ENCODE data around the gene SFXN3. TPM values are rescaled to one million over a fixed set of nuclear protein-coding genes. Genes with fewer than 3 reads are reported as not detected.

The SFXN3 gene
- total RNA-seq, 1 donor, result 81.6 TPM

- no peak for TF ChIP-seq CTCF (IDR thresholded peaks at IDR 0.05; ENCODE audit: insufficient read depth, low read depth, low read length)
- DNase-seq (ENCODE audit: low read depth), result peak; percentile 32
- H3K4me3 ChIP-seq (ENCODE audit: low read depth, low read length), result peak overlapping the region; percentile 91
These were observed 30.7 kb upstream of the SFXN3 start for GRCh38 chr10:101000127-101000914.

GRCh38 chr10:101000915-101001658, 29.9 kb upstream of the SFXN3 start:
- no peak for TF ChIP-seq CTCF (IDR thresholded peaks at IDR 0.05; ENCODE audit: insufficient read depth, low read depth, low read length)
- DNase-seq (ENCODE audit: low read depth), result peak; percentile 94
- H3K4me3 ChIP-seq (ENCODE audit: low read depth, low read length), result peak overlapping the region; percentile 91

GRCh38 chr10:101001659-101002035, 29.4 kb upstream of the SFXN3 start:
- H3K4me3 ChIP-seq (ENCODE audit: low read depth, low read length), result peak overlapping the region; percentile 91
- DNase-seq (ENCODE audit: low read depth), result no peak
- TF ChIP-seq CTCF (IDR thresholded peaks at IDR 0.05; ENCODE audit: insufficient read depth, low read depth, low read length), result no peak

- H3K4me3 ChIP-seq (ENCODE audit: low read depth, low read length), result no peak overlapping the region
- DNase-seq (ENCODE audit: low read depth), result no peak
- TF ChIP-seq CTCF (IDR thresholded peaks at IDR 0.05; ENCODE audit: insufficient read depth, low read depth, low read length), result no peak
These were observed 28.6 kb upstream of the SFXN3 start for GRCh38 chr10:101002456-101002855.

- DNase-seq (ENCODE audit: low read depth), result no peak
- H3K4me3 ChIP-seq (ENCODE audit: low read depth, low read length), result no peak overlapping the region
- no peak for TF ChIP-seq CTCF (IDR thresholded peaks at IDR 0.05; ENCODE audit: insufficient read depth, low read depth, low read length)
These were observed 27.3 kb upstream of the SFXN3 start for GRCh38 chr10:101003639-101004206.

- TF ChIP-seq CTCF (IDR thresholded peaks at IDR 0.05; ENCODE audit: insufficient read depth, low read depth, low read length), result no peak
- H3K4me3 ChIP-seq (ENCODE audit: low read depth, low read length), result no peak overlapping the region
These were observed 25.7 kb upstream of the SFXN3 start for GRCh38 chr10:101005361-101005760.

More at GRCh38 chr10:101005361-101005760, 25.7 kb upstream of the SFXN3 start:
- DNase-seq (ENCODE audit: low read depth), result no peak
